CD4-positive, alpha-beta T cell treated with Interferon alpha-2 for 1 hour (primary cell): Measurements from ENCODE around the gene TMEM114.

Experiments used
- DNase-seq, 2 donors: peaks; one replicate each; pipeline ENCODE4 v3.0.0-alpha.2; 2020 to 2022

The TMEM114 gene

DNA sequence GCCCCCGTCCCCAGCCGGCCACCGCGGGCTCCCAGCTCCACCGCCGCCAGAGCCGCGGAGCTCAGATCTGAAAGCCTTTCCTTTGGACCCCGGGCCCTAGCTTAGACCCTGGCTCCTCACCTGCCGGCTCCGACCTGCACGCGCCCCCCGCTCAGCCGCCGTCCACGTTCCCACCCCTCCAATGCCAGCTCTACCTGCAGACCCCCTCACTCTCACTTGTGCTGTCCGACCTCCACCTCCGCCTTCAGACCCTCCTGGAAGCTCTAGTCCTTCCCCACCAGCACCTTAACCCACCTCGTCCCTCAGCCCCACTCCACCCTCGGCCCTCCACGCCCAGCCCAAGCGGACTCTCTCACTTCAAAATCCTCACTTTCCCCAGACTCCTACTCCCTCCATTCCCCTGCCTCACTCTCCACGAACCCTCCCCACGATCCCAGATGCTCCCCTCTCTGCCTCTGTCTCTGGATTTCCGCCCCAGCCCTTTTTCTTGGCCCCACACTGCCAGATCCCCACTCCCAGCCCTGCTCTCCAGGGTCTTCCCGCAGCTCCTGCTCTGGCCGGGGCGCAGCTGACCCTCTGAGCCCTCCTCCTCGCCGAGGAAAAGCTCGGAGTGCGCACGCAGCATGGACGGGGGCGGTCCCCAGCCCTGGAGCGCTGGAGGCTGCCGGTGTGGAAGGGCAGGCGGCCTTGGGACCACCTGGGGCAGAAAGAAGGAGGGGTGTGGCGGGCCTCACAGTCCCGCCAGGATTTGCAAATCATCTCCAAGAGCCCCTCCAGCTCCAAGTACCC lies at the start of gene TMEM114:
TSS of gene TMEM114 (minus strand) at position 612 of the 789 bp plus-strand sequence. CDS start 673 bp downstream, outside the sequence.
- DNase-seq: no peak

DNA sequence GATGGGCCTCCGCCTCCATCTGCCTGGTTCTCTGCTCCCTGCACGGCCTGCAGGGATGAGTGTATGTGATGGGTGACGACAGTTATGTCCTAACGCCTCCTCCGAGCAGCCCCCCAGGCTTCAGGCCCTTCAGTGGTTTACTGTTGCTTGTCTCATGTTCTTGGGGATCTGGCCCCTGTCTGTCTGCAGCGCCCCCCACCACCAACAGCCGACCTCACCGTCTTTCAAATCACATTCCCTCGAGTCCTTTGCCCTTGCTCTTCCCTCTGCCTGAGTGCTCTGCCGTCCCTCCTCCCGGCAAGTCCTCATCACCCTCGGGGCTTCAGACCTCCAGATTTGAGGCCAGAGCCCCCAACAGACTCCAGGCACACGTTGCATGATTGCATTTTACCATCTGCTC lies 49.4 kb upstream of the TMEM114 start:
- no peak for DNase-seq

DNA sequence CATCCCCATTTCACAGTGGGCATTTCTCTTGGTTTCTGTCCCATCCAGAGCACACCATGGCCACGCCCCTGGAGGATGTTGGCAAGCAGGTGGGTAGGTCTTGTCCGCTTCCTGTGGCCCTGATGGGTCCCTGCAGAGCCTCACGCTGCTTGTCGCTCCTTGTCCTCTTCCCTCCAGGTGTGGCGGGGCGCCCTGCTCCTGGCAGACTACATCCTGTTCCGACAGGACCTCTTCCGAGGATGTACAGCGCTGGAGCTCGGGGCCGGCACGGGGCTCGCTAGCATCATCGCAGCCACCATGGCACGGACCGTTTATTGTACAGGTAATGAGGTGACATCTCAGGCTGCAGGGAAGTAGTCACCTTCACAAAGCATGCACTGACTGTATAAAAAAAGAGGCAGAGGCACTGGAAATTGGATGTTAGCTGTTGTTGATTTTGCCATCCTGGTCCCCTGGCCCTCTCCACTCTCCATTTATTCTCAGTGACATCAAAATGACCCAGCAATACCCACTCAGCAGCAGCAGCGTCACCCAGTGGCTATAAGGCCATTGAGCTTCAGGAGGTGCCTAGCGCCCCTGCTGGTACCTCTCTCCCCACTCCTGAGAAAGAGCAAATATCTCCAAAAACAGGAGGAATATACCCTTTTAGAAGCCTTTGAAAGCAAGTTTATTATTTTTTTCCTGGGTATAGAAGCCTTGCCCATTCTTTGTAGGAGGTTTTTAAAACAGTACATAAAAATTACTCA lies 44.9 kb upstream of the TMEM114 start:
- DNase-seq: no peak

DNA sequence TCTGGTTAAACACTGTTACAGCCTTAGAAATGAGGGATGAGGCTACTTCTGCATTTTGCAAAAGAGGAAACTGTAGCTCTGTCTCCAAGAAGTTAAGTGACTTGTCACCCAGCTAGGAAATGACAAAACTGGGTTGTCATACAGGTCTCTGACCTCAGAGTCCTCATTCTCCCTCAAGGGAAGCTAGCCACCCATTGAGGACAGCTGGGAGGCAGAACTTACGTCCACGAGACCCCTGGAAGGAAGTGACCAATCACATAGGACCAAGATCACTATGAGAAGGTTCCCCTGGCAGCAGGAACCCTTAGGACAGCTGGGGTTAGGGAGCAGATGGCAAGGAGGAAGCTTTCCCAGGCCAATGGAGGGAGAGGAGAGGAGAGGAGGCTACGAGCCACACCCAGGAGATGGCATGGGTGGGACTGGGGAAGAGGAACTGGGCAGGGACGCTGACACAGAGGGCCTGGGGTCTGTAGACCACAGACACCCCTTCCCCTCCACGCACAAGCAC lies 42.4 kb upstream of the TMEM114 start:
- DNase-seq: peak; percentile 36 to 73

DNA sequence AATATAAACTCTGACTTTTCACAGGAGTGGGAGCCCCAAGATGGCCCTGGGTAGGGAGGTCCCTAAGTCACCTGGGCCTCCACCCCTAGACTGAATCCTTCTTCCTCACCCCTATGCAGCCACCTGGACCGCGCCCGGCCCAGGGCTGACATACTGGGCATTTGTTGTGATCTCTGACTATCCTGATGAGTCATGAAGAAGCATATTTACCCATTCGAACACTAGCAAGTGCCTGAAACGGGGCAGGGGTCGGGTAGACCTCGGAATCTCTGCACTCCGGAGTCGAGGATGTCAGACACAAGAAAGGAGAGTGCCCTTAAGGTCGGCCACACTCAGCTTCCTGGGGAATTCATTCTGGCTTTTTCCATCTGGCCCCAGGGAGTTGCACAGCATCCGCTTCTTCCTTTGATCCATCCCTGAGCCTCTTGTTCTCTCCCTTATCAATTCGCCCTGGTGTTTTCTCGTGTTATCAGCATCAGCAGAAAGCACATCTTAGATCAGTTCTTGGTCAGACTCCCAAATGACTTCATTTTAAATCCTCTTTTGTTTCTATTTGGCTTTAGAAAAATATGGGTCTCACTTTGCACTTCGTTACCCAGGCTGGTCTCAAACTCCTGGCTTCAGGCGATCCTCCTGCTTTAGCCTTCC lies 41.6 kb upstream of the TMEM114 start:
- DNase-seq: no peak

DNA sequence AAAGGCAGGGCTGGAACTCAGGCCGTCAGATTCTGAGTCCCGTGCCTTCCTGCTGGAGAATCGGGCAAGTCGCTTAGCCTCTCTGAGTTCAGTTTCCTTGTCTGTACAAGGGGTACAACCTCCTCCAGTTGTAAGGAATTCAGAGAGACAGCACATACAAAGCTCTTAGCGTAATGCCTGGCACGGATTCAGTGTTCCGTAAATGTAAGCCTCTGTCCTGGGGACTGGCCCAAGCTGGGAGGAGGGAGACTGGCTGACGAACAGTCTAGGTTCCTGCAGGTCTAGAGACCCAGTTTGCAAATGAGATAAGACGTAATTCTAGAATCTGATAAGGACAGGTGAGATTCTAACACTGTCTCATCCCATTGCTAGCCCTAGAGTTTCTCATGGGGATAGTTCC lies 41.1 kb upstream of the TMEM114 start:
- no peak for DNase-seq

DNA sequence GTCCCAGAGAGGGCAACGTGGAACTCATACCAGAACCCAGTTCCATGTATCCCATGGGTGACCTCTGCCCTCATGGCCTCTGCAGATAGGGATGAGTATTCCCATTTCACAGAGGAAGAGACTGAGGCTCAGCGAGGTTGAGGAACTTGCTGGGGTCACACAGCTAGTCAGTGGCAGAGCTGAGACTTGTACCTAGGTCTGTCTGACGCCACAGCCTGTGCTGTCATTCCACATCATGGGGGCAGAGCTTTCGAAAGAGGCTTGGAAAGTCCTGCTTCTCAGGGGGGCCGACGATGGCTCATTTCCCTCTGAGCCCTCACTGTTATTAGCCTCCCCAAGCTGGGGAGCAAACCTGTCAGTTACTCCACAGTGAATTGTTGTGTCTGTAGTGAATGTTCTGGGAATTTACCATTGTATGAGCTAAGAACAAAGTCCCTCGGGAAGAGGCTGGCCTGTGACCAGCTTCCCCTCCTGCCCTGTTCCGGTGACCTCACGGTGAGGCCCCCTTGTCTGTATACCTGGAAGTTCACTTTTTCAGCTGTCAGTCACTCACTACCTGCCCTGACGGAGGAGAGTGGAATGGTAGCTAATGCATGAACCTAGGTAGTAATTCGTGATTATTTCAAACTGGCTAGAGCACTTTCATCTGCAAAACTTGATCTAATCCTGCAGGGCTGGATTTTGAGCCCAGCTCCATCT lies 40.1 kb upstream of the TMEM114 start:
- DNase-seq: no peak

DNA sequence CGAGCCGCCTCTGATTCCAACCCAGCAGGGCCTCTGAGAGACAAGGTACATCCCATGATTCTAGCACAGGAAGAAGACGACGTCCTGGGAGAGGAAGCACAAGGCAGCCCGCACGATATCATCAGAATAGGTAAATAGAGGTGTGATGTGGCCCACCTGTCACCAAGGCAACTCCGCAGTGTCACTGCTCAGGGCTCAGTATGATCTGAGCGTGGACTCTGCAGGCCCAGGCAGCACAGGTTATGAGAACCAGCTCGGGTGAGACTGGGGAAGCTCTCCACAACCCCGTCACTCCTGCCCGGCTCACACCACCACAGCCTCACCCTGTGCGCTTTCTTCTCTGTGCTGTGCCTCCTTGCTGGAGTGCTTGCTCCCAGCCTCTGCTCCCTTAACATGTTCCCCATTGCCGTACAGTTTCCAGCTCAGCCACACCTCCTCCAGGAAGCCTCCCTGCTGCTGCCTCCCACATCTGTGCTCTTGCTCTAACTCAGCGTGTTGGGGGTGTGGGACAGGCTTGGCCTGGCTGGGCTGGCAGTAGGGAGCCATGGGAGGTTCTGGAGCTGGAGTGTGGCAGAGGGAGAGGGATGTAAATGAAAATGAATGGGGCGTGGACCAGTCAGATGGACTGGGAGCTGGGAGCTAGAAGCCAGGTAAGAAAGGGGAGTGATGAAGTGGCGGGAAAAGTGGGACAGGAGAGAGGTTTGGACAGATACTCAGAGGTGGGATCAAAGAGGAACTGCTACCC lies 38.8 kb upstream of the TMEM114 start:
- no peak for DNase-seq

DNA sequence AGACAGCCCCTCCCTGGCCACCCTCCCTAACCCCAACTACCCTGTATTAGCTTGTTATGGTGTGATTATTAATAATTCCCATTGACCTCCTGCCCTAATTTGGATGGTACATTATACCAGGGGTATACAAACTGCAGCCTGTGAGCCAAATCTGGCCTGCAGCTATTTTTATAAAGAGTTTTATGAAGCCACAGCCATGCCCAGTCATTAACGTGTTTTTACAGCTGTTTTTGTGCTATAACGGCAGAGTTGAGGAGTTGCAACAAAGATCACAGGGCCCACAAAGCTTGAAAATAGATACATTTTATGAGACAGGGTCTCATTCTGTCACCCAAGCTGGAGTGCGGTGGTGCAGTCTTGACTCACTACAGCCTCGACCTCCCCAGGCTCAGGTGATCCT lies 37.1 kb upstream of the TMEM114 start:
- no peak for DNase-seq

DNA sequence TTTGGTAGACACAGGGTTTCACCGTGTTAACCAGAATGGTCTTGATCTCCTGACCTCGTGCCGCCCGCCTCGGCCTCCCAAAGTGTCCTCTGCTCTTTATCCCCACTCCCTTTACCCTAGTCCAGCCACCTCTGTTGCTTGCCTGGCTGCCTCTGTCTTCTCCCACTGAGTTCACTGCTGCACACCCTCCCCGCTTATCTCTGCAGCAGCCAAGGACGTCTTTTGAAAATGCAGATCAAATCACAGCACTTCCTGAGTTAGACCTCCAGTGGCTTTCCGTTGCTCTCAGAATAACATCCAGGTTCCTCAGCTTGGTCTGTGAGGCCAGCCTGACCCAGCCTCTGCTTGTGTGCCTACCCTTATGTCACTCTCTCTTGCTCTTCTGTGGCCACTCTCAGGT lies 36.6 kb upstream of the TMEM114 start:
- DNase-seq: no peak

DNA sequence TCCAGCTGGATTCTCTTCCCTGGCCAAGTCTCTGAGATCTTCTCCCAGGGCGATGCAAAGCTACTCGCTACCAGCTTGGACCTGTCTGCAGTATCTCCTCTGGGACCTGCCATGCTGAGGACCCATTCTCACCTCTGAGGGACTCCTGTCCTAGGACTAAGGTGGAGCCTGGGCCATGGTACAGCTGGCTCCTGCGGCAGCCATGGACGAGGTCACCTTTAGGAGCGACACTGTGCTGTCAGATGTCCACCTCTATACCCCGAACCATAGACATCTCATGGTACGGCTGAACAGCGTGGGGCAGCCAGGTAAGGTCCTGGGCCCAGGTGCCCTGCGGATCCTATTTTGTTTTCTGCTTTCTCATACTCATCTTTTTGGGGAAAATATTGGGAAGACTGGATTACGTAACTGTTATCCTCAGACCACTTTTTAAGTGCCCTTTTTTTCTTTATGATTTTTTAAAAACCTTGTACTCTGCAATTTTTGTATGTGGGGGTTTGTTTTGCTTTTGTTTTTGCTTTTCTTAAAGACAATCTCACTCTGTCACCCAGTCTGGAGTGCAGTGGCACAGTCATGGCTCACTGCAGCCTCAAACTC lies 35.3 kb upstream of the TMEM114 start:
- no peak for DNase-seq

DNA sequence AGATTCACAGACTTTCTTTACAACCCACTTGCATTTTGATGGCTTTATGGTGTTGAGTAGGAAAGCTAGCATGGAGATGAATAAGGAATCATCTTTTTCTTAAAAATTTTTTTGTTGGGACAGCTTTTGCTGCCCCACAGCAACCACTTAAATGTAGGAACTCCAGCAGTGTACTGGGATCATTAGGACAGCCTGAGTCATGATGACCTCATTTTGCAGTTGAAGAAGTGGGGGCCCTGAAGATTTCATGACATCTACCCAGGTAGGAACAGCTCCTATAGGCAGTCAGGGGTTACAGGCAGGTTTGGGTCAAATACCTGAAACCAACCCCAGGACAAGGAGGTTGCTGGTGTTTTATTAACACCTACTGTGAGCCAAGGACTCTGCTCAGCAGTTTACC lies 33.3 kb upstream of the TMEM114 start:
- no peak for DNase-seq

DNA sequence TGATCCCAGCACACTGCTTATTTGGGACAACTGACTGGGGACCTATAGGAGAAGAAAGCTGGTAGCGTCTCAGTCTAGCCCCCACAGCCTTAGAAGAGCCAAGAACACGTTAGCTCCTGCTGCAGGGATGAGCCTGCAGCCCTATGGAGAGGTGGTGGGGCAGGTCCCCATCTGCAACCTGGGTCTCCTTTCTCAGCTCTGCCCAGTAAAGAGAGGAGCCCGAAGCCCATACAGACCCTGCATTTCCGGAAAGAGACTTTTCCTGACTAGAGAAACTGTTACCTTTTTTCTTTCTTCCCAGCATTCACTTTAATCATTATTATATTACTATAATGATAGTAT lies 32.0 kb upstream of the TMEM114 start:
- DNase-seq: no peak

DNA sequence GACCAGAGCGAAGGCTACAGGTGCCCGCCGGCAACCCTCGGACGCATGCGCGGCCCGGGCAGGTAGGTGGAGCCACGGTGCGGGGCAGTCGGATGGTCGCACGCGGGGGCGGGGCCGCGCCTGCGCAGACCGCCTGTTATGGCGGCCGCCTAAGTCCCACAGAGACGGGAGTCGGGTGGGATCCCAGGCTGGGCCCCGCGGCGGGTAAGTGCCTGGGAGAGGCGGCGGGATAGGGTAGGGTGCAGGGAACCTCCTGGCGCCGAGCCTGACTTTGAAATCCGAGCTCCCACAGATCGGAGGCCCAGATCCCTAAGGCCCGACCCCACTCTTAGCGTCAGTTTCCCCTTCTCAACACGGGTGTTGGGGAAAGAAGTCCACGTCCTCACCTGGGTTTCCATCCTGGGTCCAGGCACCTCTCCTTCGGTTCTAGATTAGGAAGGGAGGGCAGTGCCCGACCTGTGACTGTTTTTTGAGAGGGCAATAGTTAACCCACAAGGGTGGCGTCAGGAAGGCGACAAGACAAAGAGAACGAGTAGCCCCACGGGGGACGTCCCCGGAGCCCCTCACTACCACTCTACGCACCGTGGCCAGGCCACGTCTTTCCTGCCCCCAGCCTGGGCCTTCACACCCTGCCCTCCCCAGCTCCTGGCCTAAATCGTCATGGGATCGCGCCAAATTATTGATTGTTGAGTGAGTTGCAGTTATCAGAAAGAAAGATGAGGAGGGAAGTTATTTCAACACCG lies 31.4 kb upstream of the TMEM114 start, which contains the start of gene METTL22:
TSS of gene METTL22 (plus strand) at position 127 of the 743 bp plus-strand sequence. CDS start 3,968 bp downstream, outside the sequence.
- DNase-seq: peak; percentile 91 to 93

DNA sequence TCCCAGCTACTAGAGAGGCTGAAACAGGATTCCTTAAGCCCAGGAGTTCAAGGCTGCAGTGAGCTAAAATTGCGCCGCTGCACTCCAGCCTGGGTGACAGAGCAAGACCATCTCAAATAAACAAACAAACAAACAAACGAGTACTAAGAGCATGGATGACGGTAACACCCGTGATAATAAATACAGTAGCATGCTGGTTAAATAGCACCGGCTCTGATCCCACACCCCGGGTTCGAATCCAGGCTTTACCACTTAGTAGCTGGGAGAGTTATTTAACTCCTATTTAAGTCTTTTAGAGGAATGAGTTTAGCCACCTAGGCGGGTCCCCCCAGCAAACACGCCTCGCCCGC lies 30.9 kb upstream of the TMEM114 start:
- no peak for DNase-seq

DNA sequence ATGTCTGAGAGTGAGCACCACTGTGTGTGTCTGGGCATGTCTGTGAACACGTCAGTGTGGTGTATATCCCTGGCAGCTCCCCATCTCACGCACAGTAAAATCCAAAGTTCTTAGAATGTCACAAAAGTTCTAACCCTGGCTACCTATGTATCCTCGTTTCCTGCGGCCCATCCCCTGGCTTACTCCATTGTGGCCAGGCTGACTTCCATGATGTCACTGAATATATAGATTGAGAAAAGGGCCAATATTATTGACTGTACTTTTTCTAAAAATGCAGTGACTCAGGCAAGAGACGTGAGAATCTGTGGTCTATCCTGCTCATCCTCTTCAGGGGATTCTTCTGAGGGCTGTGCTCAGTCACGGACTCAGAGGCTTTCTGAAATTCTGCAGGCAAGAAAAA lies 30.2 kb upstream of the TMEM114 start:
- no peak for DNase-seq

DNA sequence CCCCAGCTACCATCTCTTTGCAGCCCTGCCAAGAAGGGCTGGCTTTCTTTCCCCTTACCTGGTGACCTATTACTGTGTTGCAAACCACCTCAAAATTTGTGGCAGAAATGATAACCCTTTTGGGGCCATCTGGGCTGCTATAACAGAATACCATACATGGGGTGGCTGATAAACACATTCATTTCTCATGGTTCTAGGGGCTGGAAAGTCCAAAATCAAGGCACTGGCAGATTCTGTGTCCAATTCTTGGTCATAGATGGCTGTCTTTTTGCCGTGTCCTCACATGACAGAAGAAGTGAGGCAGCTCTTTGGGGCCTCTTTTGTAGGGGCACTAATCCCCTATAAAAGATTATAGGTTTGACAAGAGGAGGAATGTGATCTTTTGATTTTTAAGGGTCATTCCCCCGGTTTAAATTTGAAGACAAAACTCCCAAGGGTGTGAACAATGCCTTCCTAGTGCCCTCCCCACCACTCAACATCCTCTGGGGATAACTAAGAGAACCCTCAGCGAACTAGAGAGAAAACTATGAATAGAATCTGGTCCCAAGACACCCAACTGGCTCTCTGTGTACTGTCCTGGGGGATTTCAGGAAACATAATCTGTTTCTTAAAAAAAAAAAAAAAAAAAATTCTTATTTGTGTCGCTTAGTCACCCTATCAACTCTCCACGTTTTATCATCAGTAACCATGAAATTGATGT lies 29.5 kb upstream of the TMEM114 start:
- DNase-seq: no peak

DNA sequence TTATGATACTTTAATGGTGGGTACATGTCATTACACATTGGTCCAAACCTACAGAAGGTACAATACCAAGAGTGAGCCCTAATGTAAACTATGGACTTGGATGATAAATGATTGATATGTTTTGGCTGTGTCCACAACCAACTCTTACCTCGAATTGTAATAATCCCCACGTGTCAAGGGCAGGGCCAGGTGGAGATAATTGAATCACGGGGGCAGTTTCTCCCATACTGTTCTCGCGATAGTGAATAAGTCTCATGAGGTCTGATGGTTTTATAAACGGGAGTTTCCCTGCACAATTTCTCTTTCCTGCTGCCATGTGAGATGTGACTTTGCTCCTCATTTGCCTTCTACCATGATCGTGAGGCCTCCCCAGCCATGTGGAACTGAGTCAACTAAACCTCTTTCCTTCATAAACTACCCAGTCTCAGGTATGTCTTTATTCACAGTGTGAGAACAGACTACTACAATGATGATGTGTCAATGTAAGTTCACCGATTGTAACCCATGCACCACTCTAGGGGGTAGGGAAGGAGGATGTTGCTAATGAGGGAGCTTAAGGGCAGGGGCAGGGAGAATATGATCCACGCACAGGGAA lies 24.2 kb upstream of the TMEM114 start:
- no peak for DNase-seq

DNA sequence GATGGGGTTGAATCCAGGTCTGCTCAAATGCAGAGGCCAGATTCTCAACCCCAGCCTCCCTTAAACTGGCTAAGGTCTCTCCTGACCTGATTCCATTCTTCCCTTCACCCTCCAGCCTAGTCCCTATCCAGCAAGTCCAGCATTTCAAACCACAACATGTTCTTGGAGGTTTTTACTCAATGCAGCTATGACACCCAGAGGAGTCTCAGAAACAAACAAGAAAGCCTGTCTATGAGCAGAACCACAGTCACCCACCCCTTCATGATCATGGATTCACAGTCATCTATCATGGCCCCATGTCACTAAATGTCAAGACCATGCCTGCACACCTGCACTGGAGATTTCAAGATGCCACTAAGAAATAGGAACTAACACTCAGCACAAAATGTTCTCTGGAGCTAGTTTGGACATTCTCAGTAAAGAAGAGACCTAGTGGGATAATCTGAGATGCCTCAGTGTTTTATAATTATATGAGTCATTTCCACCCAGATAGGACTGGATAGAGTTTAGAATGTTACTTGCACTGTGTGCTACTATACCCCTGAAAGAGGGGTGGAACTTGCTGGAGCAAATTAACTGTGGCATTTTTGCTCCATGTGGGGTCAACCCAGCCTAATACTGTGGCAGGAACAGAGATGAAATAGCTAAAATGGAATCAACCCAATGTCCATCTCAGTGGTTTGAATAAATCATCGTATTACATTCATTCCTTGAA lies 21.7 kb upstream of the TMEM114 start:
- no peak for DNase-seq
